Measurements from ENCODE around the gene EVA1A. TPM values are rescaled to one million over a fixed set of nuclear protein-coding genes. Genes with fewer than 3 reads are reported as not detected.

EVA1A gene
- total RNA-seq, 2 donors from 2014 or later, result 1.2 to 1.8 TPM

GRCh38 chr2:75512455-75513212, 48.1 kb downstream of the EVA1A start:
- Histone ChIP-seq H3K9ac (ENCODE audit: extremely low read depth, low read length, poor library complexity, severe bottlenecking) (no peak overlapping the region), H3K9me3 (ENCODE audit: control insufficient read depth, low read length) (peaks cover 26% of the 10 kb centered on the region), H3K36me3 (ENCODE audit: control insufficient read depth, insufficient read depth, low read length) (no peaks in the 10 kb centered on the region), H3K27me3 (ENCODE audit: control insufficient read depth, insufficient read depth, low read length, poor library complexity, severe bottlenecking) (no peaks in the 10 kb centered on the region), H3K27ac (ENCODE audit: low read depth, low read length) (no peak overlapping the region), H3K4me1 (ENCODE audit: control insufficient read depth, insufficient read depth, low read length) (no peaks in the 10 kb centered on the region), H3K4me3 (ENCODE audit: low read length) (no peak overlapping the region)
- no peak overlapping the region for H3K4me3 Mint-ChIP-seq
- no peaks in the 10 kb centered on the region for H3K4me1 Mint-ChIP-seq
- H3K27ac Mint-ChIP-seq, result no peak overlapping the region
- no peaks in the 10 kb centered on the region for H3K27me3 Mint-ChIP-seq (ENCODE audit: insufficient read depth)
- H3K36me3 Mint-ChIP-seq (ENCODE audit: low read depth), result peaks cover 7% of the 10 kb centered on the region
- H3K9me3 Mint-ChIP-seq, result peaks cover 39% of the 10 kb centered on the region
- no peak for DNase-seq
- TF ChIP-seq CTCF (conservative IDR thresholded peaks at IDR 0.05), result no peak

GRCh38 chr2:75506101-75506697, 54.5 kb downstream of the EVA1A start:
- no peak overlapping the region for H3K9ac ChIP-seq (ENCODE audit: extremely low read depth, low read length, poor library complexity, severe bottlenecking)
- no peak overlapping the region for H3K27ac Mint-ChIP-seq

GRCh38 chr2:75505012-75505411, 55.7 kb downstream of the EVA1A start:
- H3K4me1 ChIP-seq (ENCODE audit: control insufficient read depth, insufficient read depth, low read length), result no peaks in the 10 kb centered on the region
- TF ChIP-seq CTCF (conservative IDR thresholded peaks at IDR 0.05), result no peak
- H3K4me1 Mint-ChIP-seq, result no peaks in the 10 kb centered on the region

More at GRCh38 chr2:75506101-75506697, 54.5 kb downstream of the EVA1A start:
- no peak overlapping the region for H3K4me3 ChIP-seq (ENCODE audit: low read length)
- Mint-ChIP-seq H3K9me3 (peaks cover 31% of the 10 kb centered on the region), H3K27me3 (ENCODE audit: insufficient read depth) (no peaks in the 10 kb centered on the region), H3K36me3 (ENCODE audit: low read depth) (no peaks in the 10 kb centered on the region), H3K4me1 (no peaks in the 10 kb centered on the region), H3K4me3 (no peak overlapping the region)
- 86 to 88% methylated on average over 1 of the region's 1 CpG for WGBS, 2 experiments (ENCODE audit: insufficient coverage in 1 of 2, insufficient read length in 1 of 2)
- H3K27ac ChIP-seq (ENCODE audit: low read depth, low read length), result no peak overlapping the region
- no peaks in the 10 kb centered on the region for H3K36me3 ChIP-seq (ENCODE audit: control insufficient read depth, insufficient read depth, low read length)
- peaks cover 14% of the 10 kb centered on the region for H3K9me3 ChIP-seq (ENCODE audit: control insufficient read depth, low read length)
- no peaks in the 10 kb centered on the region for H3K4me1 ChIP-seq (ENCODE audit: control insufficient read depth, insufficient read depth, low read length)
- no peak for DNase-seq
- no peak for TF ChIP-seq CTCF (conservative IDR thresholded peaks at IDR 0.05)
- no peaks in the 10 kb centered on the region for H3K27me3 ChIP-seq (ENCODE audit: control insufficient read depth, insufficient read depth, low read length, poor library complexity, severe bottlenecking)

More at GRCh38 chr2:75505012-75505411, 55.7 kb downstream of the EVA1A start:
- no peak for DNase-seq
- H3K4me3 Mint-ChIP-seq, result no peak overlapping the region
- H3K27ac ChIP-seq (ENCODE audit: low read depth, low read length), result no peak overlapping the region
- H3K27me3 ChIP-seq (ENCODE audit: control insufficient read depth, insufficient read depth, low read length, poor library complexity, severe bottlenecking), result no peaks in the 10 kb centered on the region
- 92 to 95% methylated on average over 2 to 5 of the region's 5 CpGs for WGBS, 2 experiments (ENCODE audit: insufficient coverage in 1 of 2, insufficient read length in 1 of 2)
- no peaks in the 10 kb centered on the region for H3K36me3 ChIP-seq (ENCODE audit: control insufficient read depth, insufficient read depth, low read length)
- H3K4me3 ChIP-seq (ENCODE audit: low read length), result no peak overlapping the region
- H3K36me3 Mint-ChIP-seq (ENCODE audit: low read depth), result no peaks in the 10 kb centered on the region
- H3K9me3 Mint-ChIP-seq, result peaks cover 31% of the 10 kb centered on the region
- H3K27ac Mint-ChIP-seq, result no peak overlapping the region
- peaks cover 14% of the 10 kb centered on the region for H3K9me3 ChIP-seq (ENCODE audit: control insufficient read depth, low read length)
- no peak overlapping the region for H3K9ac ChIP-seq (ENCODE audit: extremely low read depth, low read length, poor library complexity, severe bottlenecking)
- H3K27me3 Mint-ChIP-seq (ENCODE audit: insufficient read depth), result no peaks in the 10 kb centered on the region
